ENCODE results near the gene RIPPLY1. TPM values are rescaled to one million over a fixed set of nuclear protein-coding genes. Genes with fewer than 3 reads are reported as not detected.

The RIPPLY1 gene
- total and polyA plus RNA-seq, 2 donors from 2014 or later, result 0.50 to 6.9 TPM

DNA sequence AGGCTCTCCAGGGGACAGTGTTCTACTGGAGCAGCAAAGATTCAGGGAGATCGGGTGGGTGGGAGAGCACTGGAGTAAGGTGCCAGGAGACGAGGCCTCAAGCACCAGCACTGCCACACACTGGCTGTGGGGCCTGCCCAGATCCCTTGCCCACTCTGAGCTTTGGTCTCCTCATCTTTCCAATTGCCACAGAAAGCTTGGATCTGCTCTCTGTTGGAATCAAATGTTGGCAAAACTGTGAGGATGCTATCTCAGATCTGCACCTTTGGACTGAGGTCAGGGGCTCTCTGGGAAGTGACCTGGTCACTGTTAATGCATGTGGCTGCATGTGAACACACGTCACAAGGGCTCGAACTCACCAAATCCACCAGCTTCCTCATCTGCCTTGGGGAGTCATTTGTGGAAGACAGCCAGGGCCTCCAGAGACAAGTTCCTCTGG is 1.3 kb downstream of the RIPPLY1 start:
- no peak overlapping the region for H3K4me3 ChIP-seq (ENCODE audit: low read length in 3 of 3)
- FAIRE-seq, result no peak
- H3K9me3 ChIP-seq (ENCODE audit: control insufficient read depth in 2 of 3, insufficient read depth in 1 of 3, low read length in 3 of 3), result no peaks in the 10 kb centered on the region
- no peak for DNase-seq
- H3K27ac ChIP-seq (ENCODE audit: low read depth in 2 of 2, low read length in 2 of 2), result peak overlapping the region in 1 of 2 donors; percentile 11
- TF ChIP-seq, protein P1, sequence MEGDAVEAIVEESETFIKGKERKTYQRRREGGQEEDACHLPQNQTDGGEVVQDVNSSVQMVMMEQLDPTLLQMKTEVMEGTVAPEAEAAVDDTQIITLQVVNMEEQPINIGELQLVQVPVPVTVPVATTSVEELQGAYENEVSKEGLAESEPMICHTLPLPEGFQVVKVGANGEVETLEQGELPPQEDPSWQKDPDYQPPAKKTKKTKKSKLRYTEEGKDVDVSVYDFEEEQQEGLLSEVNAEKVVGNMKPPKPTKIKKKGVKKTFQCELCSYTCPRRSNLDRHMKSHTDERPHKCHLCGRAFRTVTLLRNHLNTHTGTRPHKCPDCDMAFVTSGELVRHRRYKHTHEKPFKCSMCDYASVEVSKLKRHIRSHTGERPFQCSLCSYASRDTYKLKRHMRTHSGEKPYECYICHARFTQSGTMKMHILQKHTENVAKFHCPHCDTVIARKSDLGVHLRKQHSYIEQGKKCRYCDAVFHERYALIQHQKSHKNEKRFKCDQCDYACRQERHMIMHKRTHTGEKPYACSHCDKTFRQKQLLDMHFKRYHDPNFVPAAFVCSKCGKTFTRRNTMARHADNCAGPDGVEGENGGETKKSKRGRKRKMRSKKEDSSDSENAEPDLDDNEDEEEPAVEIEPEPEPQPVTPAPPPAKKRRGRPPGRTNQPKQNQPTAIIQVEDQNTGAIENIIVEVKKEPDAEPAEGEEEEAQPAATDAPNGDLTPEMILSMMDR (IDR thresholded peaks at IDR 0.05; ENCODE audit: borderline replicate concordance, extremely low read depth, insufficient read depth), result no peak
- intact Hi-C loops (cut with DNase I), result no loop called here
- H3K9ac ChIP-seq (ENCODE audit: low read length in 3 of 3), result no peak overlapping the region
- no peaks in the 10 kb centered on the region for H3K36me3 ChIP-seq (ENCODE audit: control insufficient read depth in 2 of 3, insufficient read depth in 3 of 3, low read length in 3 of 3)
- peaks cover 0 to 8% (median 4%) of the 10 kb centered on the region in 3 donors for H3K4me1 ChIP-seq (ENCODE audit: control insufficient read depth in 2 of 3, insufficient read depth in 2 of 3, low read depth in 1 of 3, low read length in 3 of 3)
- no peaks in the 10 kb centered on the region for H3K27me3 ChIP-seq (ENCODE audit: control insufficient read depth, insufficient read depth, low read length)

DNA sequence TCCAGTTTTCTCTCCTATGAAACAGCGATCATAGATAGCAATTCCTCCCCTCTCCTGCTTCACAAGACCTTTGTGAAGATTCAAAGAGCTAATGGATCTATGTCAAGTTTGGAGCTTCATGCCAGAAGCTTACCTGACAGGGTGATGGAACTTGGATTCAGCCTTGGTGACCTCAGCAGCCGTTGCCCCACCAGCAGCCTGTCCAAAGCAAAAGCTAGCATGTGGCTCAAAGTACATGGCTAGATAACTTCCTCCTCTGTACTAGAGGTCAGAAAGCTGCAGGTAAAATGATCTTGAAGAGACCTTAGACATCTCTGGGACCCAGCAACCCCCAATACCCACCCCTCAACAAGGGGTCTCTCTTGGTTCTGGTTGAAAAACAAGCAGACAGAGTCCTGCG is 1.8 kb downstream of the RIPPLY1 start:
- H3K4me1 ChIP-seq (ENCODE audit: control insufficient read depth in 2 of 3, insufficient read depth in 2 of 3, low read depth in 1 of 3, low read length in 3 of 3), result peaks cover 0 to 8% (median 4%) of the 10 kb centered on the region in 3 donors
- no peak for DNase-seq
- no peaks in the 10 kb centered on the region for H3K9me3 ChIP-seq (ENCODE audit: control insufficient read depth in 2 of 3, insufficient read depth in 1 of 3, low read length in 3 of 3)
- no peak overlapping the region for H3K9ac ChIP-seq (ENCODE audit: low read length in 3 of 3)
- intact Hi-C loops (cut with DNase I), result no loop called here
- TF ChIP-seq, protein P1 (IDR thresholded peaks at IDR 0.05; ENCODE audit: borderline replicate concordance, extremely low read depth, insufficient read depth), result no peak
- no peak overlapping the region for H3K4me3 ChIP-seq (ENCODE audit: low read length in 3 of 3)
- H3K27ac ChIP-seq (ENCODE audit: low read depth in 2 of 2, low read length in 2 of 2), result peak overlapping the region in 1 of 2 donors; percentile 11
- FAIRE-seq, result no peak
- H3K27me3 ChIP-seq (ENCODE audit: control insufficient read depth, insufficient read depth, low read length), result no peaks in the 10 kb centered on the region
- H3K36me3 ChIP-seq (ENCODE audit: control insufficient read depth in 2 of 3, insufficient read depth in 3 of 3, low read length in 3 of 3), result no peaks in the 10 kb centered on the region

DNA sequence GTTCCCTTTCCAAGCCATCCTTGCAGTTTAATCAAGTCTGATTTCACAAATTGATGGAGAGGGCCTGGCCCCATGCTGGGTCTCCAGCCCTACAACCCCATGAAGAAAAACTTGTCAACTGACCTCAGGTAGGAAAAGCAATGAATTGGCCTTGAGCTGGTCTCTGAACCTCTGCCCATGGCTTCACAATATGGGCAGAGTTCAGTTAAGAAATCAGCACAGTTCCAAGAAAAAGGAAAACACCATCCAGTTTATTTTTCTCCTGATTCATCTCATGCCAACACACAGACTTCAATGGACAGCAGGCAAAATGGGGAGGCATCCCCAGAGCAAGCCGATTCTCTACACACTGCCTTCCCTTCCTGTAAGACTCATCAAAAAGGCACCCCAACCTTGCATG is 3.3 kb downstream of the RIPPLY1 start:
- H3K9me3 ChIP-seq (ENCODE audit: control insufficient read depth in 2 of 3, insufficient read depth in 1 of 3, low read length in 3 of 3), result no peaks in the 10 kb centered on the region
- H3K4me3 ChIP-seq (ENCODE audit: low read length in 3 of 3), result no peak overlapping the region
- H3K27ac ChIP-seq (ENCODE audit: low read depth in 2 of 2, low read length in 2 of 2), result no peak overlapping the region
- H3K27me3 ChIP-seq (ENCODE audit: control insufficient read depth, insufficient read depth, low read length), result no peaks in the 10 kb centered on the region
- H3K4me1 ChIP-seq (ENCODE audit: control insufficient read depth in 2 of 3, insufficient read depth in 2 of 3, low read depth in 1 of 3, low read length in 3 of 3), result peaks cover 0 to 2% (median 0%) of the 10 kb centered on the region in 3 donors
- no peaks in the 10 kb centered on the region for H3K36me3 ChIP-seq (ENCODE audit: control insufficient read depth in 2 of 3, insufficient read depth in 3 of 3, low read length in 3 of 3)
- DNase-seq, result no peak
- intact Hi-C loops (cut with DNase I), result no loop called here
- FAIRE-seq, result no peak
- H3K9ac ChIP-seq (ENCODE audit: low read length in 3 of 3), result no peak overlapping the region
- TF ChIP-seq, protein P1 (IDR thresholded peaks at IDR 0.05; ENCODE audit: borderline replicate concordance, extremely low read depth, insufficient read depth), result no peak

DNA sequence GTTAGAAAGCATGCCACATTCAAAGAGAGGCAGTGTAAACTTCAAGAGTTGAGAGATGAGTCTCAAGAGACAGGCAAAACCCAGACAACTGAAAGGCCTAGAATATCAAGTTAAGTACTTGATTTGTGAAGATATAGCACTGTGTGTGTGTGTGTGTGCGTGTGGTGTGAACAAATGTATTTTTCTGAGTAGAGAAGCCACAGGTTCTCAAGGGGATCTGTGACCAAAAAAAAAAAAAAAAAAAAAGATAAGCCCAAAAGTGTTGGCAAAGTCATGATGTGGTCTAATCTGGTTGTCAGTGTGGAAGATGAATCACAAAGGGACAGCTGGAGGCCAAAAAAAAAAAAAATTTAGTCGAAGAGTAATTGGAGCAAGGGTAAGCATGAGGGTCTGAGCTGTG is 3.9 kb downstream of the RIPPLY1 start:
- no peak for FAIRE-seq

More for the DNA sequence above, 3.9 kb downstream of the RIPPLY1 start:
- intact Hi-C loops (cut with DNase I), result no loop called here
- Histone ChIP-seq H3K4me3 (ENCODE audit: low read length in 3 of 3) (no peak overlapping the region), H3K36me3 (ENCODE audit: control insufficient read depth in 2 of 3, insufficient read depth in 3 of 3, low read length in 3 of 3) (no peaks in the 10 kb centered on the region), H3K27ac (ENCODE audit: low read depth in 2 of 2, low read length in 2 of 2) (no peak overlapping the region), H3K9me3 (ENCODE audit: control insufficient read depth in 2 of 3, insufficient read depth in 1 of 3, low read length in 3 of 3) (no peaks in the 10 kb centered on the region), H3K27me3 (ENCODE audit: control insufficient read depth, insufficient read depth, low read length) (peaks cover under 1% of the 10 kb centered on the region), H3K9ac (ENCODE audit: low read length in 3 of 3) (no peak overlapping the region), H3K4me1 (ENCODE audit: control insufficient read depth in 2 of 3, insufficient read depth in 2 of 3, low read depth in 1 of 3, low read length in 3 of 3) (peaks cover 0 to 2% (median 0%) of the 10 kb centered on the region in 3 donors)
- no peak for DNase-seq
- TF ChIP-seq, protein P1 (IDR thresholded peaks at IDR 0.05; ENCODE audit: borderline replicate concordance, extremely low read depth, insufficient read depth), result no peak
